MM.1S (cell line): ENCODE results near the gene HOXC10.

Experiments
- EZH2 ChIP-seq: fragments of 300-600 bp; sonication (generic); optimal IDR thresholded peaks from 2 replicates; pipeline ENCODE3; 2017; ENCODE audit warnings: low read depth, mild to moderate bottlenecking, antibody characterized with exemption, low read length, mixed read lengths
- EZH2phosphoT487 ChIP-seq: fragments of 300-600 bp; sonication (generic); IDR thresholded peaks from 2 replicates; pipeline ENCODE4 v1.6.1; 2018; ENCODE audit warnings: antibody characterized with exemption, low read length
- TF ChIP-seq, protein P1 (sequence below): fragments of 300-600 bp; sonication (generic); IDR thresholded peaks from 2 replicates; pipeline ENCODE4 v1.5.1; 2016; ENCODE audit warnings: antibody characterized with exemption, low read length, mixed read lengths

DNA sequence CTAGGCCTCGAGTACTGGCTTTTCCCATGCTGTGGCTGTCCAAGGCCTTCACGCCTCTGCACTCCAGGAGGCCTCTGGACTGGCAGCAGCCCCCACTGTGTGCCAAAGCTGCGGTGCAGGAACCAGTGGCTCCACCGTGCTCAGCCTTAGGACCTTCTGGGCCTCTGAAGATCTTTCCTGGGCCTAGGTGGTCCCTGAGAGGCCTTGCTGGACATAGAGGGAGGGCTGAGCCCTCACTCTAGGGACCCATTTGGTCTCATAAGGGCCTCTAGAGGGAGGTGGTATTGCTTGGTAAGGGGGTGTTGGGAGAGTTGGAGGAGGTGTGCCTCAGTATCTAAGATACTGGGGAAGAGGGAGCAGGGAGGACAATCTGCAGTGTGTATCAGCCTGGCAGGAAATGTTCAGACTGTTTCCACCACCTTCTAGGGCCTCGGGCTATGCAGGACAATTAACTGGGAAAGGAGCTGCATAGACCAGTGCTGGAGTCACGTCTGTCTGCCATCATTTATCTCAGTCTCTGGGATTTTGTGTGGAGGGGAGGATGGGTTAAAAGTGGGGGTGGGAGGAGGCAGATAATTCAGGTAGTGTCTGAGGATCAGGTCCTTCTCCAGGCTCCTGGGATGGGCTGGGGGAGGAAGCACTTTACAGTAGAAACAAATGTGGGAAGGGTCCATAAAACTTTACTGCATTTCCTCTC is 50.8 kb downstream of the HOXC10 start:
- TF ChIP-seq, protein P1, sequence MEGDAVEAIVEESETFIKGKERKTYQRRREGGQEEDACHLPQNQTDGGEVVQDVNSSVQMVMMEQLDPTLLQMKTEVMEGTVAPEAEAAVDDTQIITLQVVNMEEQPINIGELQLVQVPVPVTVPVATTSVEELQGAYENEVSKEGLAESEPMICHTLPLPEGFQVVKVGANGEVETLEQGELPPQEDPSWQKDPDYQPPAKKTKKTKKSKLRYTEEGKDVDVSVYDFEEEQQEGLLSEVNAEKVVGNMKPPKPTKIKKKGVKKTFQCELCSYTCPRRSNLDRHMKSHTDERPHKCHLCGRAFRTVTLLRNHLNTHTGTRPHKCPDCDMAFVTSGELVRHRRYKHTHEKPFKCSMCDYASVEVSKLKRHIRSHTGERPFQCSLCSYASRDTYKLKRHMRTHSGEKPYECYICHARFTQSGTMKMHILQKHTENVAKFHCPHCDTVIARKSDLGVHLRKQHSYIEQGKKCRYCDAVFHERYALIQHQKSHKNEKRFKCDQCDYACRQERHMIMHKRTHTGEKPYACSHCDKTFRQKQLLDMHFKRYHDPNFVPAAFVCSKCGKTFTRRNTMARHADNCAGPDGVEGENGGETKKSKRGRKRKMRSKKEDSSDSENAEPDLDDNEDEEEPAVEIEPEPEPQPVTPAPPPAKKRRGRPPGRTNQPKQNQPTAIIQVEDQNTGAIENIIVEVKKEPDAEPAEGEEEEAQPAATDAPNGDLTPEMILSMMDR, result no peak
- TF ChIP-seq EZH2 (no peak), EZH2phosphoT487 (no peak)
